ENCODE results near the gene PLXNC1.
A peak's percentile ranks its signal among the peaks of the same experiment; 100 is the strongest.

The PLXNC1 gene

DNA sequence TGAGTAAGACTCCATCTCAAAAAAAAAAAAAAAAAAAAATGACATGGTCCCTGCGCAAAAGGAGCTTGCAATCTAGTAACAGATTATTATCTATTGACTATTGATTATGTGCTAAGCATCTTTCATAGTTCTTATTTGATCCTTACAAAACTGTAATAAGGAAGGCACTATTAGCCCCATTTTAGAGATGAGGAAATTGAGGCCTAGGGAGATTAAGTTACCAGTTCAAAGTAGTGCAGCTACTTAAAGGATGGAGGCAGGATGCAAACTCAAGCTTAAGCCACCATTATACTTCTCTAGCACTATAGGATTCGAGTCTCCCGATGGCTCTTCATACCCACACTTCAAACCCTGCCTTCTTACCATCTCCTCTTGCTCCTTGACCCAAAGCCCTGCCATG, 31.3 kb downstream of the PLXNC1 start:
- DNase-seq = no peak

DNA sequence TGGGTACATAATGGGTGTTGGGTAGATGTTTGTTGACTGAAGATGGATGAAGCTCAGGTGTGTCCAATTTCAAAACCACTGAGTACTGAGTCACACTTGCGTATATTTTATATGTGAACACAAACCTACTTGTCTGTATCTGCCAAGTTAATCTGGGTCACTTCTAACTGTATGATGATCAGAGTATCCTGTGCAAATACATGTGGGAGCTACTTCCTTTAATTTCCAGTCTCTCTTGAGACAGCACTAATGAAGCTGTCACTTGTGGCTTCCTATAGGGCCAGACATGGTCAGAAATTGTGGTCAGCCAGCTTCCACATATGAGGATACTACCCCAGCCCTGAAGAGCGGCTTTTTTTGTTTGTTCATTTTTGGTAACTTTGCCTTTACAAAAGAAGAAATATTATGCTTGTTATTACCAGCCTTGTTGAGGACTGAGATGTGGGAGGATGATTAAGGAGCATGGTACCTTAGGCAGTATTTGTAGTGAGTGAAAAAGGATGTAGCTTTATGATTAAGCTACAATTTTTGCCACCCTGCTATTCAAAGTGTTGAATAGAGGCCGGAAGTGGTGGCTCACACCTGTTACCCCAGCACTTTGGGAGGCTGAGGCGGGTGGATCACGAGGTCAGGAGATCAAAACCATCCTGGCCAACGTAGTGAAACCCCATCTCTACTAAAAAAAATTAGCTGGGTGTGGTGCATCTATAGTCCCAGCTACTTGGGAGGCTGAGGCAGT, 32.4 kb downstream of the PLXNC1 start:
- DNase-seq = no peak

DNA sequence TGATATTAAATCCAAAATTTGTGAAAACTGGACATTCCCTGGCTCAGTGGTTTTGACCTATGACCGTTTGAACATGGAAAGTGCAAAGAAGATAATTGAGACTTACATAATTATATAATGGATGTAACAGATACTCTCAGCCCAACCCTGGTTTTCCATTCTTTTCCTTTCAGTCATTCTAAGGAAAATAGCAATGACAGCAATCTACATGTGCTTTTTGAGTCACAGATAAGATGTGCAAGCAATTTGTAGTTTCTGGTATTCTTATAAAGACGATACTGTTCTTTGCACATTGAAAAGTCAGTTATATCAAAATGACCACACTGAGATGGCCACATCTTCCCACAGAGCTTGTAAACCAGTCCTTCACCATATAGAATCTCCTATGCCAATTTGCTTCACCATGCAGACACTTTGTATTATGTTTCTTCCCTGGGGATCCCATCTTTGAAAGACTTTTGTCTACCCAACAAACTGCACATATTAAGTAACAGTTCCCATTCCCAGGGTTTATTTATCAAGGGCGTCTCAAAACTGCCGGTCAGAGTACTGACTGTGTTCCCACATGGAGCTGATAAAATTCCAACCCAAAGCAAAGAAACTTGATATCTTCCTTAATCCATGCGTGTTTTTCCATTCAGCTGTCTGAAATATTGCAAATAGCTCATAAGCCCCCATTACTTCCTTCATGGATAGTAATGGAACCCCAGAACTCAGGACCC, 34.8 kb downstream of the PLXNC1 start:
- DNase-seq = no peak

DNA sequence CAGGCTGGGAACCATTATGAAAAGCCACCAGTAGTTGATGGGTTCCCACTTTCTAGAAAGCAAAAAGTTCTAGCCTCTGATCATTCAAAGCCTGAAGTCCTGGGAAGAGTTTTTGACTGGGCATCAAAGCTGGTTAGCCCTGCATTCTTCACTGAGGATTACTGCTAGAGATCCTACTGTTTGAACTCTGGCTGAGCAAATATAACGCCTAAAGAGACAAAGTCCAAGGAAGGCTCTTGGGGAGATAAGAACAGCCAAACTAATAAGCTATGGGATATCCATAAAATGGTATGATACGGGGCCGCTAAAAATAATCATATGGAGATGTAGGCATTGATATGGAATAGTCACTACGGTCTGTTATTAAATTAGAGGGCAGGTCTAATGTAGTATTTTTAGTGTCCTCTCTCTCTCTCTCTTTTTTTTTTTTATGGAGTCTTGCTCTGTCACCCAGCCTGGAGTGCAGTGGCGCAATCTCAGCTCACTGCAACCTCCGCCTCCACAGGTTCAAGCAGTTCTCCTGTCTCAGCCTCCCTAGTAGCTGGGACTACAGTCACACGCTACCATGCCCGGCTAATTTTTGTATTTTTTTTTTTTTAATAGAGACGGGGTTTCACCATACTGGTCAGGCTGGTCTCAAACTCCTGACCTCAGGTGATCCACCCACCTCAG, 35.5 kb downstream of the PLXNC1 start:
- DNase-seq = no peak

DNA sequence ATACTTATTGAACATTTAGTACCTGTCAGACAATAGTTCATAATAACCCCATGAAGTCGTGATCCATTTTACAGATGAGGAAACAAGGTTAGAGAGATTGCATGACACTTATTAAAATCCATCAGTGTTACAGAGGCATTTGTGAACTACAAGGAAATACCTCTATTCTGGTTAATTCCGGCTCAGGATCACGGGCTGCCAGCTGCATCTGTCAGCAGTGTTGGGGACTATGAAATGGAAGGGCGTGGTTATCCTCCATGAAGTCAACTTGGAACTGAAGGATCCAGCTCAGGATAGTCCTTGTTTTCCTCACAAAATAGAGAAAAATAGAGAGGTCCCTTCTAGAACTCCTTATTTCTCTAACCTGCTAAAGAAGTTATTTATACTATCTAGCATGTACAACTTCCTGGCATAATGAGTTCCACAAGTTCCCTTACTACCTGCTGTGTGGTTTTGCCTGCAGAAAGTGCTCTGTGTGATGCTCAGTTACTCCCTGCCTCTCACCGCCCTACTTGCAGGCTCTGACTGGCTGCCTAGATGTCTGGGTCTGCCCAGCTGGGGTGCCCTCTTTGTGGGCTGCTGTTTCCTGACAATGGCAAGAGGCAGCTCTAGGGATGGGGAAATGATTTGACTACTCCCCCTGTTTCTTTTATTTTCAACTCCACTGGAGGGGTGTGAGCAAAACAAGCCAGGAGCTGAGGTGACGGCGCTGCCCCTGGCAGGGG, 36.8 kb downstream of the PLXNC1 start:
- no peak for DNase-seq

DNA sequence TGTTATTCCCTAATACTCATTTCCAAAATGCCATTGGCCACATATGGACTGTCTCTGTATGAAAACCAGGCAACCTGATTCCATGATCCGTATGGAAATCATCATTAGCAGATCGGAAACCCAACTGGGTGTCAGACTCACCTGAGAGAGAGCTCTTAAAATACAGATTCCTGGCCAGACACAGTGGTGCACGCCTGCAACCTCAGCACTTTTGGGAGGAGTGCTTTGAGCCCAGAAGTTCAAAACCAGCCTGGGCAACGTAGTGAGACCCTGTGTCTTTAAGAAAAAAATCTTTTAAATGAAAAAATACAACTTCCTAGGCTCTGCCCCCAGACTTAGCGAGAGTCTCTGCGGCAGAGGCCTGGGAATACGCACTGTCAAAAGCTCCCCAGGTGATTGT, 37.4 kb downstream of the PLXNC1 start:
- no peak for DNase-seq

DNA sequence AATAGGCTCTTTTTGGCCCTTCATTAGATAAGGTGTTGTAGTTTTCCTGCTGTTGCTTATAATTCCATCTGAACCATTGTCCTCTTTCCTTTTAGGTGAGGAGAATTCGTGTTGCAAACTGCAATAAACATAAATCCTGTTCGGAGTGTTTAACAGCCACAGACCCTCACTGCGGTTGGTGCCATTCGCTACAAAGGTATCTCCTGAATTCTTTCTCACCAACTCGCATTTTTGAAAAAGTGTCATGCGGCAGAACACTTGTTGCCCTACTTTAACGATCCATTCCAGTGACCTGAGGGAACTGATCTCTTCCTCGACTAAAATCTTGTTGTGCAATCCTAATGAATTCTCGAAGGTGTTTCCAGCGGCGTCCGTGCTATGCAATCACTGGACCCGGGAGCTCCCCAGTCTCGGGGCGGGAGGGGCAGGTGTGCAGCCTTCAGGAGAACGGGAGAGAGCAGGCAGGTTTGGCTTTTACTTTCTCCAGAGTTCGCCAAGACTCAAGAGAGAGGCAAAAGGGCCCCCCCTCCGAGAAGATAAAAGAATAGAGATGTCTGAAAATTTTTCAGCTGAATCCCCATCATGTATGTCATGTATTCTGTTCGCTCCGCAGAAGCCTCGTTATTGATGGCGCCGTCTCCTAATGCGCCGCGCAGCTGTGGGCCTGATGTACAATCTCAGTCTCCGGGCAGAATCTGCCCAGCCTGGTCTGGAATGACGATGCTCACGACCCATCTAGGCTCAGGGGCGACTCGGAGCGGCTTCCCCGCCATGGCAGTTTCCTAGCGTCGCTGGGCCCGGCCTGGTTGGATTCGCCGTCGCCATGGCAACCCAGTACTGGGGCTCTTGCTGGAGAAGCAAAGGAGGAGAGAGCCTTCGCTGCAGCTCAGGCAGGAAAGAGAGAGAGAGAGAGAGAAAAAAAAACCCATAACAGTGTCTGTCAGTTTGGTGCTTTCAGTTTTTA, 38.2 kb downstream of the PLXNC1 start:
- peak in 57 of 58 donors; percentile 9 to 90 (median 67) for DNase-seq

DNA sequence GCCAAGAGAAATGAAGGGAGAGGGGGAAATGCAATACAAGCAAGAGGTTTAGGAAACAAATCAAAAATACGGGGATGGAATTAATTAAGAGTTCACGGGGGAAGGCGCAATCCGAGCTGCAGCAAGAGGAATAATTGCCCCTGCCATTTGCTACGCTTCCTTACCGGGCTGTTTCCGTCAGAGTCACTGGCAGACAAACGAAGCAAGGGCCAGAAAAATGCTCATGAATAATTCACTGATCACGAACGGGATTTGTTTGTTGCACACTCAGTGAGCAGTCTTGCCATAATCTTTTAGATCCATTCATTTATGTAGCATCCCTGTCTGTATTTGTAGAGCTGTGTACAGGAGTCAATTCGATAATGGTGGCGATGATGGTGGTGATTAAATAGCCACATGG, 39.0 kb downstream of the PLXNC1 start:
- DNase-seq = peak in 6 of 58 donors; percentile 10 to 61 (median 34)

DNA sequence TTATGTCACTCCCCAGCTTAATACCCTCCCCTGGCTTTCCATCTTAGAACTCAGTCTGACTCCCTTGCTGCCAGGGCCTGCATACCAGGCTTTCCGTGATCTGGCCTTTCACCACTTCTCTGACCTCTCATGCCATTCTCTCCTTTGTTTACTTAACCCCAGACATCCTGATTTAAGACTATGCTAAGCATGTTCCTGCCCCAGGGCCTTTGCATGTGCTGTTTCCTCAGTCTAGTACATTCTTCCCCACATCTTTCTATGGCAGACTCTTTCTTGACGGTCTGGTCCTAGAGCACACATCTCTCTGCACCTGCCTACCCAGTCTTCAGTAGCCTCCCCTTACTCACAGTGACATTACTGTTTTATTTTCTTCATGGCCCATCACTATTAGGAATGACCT, 42.2 kb downstream of the PLXNC1 start:
- no peak for DNase-seq

DNA sequence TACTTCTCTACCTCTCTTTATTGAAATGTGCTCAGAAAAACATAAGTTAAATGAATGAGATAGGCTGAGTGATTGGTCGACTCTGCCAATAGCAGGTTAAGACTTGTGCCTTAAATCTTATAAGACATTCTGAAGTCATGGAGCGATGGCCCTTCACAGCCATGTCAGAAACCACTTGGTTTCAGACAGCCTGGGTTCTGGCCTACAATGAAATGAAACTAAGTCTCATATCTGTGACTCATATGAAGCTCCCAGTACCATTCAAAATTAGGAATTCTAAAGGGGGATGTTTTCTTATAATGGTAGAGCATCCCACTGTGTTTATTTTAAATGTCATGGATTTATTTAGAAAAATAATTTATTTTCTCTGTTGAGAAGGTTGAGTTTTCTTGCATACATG, 42.6 kb downstream of the PLXNC1 start:
- no peak for DNase-seq

DNA sequence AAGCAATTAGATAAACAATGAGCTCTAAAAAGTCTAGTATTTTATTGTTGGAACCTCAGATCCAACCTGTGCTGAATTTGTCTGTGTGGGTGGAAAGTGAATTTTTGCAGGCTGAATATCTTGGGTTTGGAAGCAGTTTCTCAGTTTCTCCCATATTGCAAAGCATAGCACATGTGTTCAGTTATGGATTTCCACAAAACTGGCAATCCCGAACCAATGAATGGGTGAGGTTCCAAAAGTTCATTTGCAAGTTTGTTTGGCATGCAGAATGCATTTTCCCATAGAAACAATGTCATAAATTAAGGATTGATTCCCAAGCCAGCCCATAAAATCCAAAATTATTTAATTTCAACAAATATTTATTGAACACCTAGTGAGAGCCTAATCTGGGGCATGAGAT, 43.4 kb downstream of the PLXNC1 start:
- DNase-seq = no peak

DNA sequence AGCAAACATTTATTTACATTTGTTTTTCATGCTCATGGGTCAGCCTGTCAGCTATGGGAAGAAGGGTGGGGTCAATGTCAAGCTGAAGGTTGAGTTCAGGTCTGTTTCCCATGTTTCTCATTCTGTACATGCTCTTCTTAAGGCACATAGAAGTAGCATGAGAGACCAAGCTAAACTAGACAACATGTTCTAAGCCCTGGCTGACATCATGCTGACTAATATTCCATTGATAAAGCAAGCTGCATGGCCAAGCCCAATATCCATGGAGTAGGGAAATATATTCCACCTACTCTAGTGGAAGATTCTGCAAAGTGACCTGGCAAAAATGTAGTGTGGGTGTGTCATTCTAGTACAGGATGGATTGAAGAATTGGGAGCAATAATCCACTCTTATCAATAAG, 44.1 kb downstream of the PLXNC1 start:
- no peak for DNase-seq

DNA sequence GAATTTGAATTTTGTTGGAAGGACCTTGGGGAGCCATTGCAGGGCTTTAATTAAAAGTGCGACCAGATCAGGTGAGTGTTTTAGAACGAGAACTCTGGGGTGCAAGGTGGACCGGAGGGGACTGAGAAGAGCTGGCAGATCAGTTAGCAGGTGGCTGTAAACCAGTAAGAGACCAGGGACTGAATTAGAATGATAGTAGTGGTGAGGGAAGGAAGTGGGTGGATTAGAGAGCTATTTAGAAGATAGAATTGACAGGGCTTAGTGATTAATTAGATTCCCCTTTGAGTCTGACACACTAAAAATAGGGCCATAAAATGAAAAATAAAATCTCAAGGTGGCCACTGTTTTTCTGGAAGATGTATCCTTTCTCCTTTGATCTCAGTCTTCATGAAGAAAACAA, 44.8 kb downstream of the PLXNC1 start:
- no peak for DNase-seq

DNA sequence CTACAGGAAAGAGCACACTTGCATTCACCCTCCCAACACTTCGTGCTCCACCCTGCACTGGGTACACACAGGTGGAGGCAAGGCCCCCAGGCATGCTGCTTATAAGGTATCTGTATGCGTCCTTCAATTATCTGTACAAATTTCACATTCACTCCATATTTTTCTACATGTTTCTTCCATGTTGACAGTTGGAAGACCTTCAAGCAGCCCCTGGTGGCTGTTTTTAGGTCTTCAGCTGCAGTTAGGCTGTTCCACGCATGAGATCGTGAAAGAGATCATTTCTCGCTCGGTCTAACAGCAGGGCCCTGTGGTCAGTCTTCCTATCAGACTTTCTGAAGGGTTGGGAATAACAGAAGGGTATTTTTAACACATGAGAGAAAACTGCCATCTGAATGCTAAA, 47.1 kb downstream of the PLXNC1 start:
- DNase-seq = no peak

DNA sequence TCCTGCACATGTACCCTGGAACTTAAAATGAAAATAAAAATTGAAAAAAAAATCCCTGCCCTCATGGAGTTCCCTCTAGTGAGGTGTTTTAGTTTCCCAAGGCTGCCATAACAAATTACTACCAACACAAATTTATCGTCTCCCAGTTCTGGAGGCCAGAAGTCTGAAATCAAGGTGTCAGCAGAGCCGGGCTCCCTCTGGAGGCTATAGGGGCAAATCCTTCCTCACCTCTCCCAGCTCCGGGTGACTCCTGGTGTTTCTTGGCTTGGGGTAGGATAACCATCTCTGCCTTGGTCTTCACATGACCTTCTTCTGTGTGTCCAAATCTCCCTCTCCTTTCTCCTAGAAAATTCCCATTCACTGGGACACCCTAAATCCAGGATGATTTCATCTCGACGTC, 50.1 kb downstream of the PLXNC1 start:
- no peak for DNase-seq

DNA sequence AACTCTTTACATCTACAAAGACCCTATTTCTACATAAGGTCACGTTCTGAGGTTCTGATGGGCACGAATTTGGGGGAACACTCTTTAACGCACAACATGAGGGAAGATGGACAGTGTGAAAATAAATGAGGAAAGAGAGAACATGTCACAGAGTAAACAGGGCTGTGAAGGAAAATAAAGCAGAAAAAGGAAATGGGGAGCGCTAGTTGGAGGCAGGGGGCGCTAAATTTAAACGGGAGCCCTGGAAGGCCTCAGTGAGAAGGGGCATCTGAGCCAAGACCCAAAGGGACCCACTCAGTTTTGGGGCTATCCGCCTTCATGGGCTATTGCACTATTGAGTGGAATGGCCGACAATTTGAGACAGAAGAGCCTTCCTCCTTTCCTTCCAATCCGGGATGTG, 50.5 kb downstream of the PLXNC1 start:
- no peak for DNase-seq

DNA sequence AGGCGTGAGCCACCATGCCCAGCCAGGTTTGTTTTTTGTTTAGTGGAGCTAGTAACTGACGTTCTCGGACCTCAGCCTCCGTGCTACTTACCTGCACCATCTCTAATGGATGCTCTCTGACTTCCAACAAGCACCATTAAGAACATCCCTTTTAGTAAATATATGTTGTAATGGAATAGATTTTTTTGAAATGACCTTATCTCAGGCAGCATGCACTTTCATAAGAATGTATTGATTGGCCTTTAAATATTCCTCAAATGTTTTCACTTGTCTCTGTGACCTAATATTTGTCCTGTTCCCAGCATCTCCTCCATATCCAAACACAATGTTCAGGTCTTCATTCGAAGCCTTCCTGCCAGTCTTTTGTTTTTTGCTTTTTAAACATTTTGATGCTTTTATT, 51.7 kb downstream of the PLXNC1 start:
- DNase-seq = no peak

DNA sequence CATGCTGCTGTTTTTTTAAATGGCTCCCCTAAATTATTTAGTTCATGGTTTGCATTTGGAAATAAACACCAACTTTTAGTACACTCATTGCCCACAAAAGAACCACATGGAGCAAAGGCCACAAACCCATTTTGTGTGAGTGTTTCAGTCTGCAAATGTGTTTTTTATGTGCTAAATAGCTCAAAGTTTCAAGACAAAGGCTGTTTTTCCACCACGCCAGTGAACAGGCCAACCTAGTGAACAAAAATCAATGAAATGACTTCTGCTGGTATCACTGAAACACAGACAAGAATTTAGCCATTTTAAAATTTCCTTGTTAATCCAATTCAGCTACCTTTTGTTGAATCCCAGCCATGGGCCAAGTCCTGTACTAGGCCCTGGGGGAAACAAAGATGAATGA, 52.3 kb downstream of the PLXNC1 start:
- DNase-seq = no peak

DNA sequence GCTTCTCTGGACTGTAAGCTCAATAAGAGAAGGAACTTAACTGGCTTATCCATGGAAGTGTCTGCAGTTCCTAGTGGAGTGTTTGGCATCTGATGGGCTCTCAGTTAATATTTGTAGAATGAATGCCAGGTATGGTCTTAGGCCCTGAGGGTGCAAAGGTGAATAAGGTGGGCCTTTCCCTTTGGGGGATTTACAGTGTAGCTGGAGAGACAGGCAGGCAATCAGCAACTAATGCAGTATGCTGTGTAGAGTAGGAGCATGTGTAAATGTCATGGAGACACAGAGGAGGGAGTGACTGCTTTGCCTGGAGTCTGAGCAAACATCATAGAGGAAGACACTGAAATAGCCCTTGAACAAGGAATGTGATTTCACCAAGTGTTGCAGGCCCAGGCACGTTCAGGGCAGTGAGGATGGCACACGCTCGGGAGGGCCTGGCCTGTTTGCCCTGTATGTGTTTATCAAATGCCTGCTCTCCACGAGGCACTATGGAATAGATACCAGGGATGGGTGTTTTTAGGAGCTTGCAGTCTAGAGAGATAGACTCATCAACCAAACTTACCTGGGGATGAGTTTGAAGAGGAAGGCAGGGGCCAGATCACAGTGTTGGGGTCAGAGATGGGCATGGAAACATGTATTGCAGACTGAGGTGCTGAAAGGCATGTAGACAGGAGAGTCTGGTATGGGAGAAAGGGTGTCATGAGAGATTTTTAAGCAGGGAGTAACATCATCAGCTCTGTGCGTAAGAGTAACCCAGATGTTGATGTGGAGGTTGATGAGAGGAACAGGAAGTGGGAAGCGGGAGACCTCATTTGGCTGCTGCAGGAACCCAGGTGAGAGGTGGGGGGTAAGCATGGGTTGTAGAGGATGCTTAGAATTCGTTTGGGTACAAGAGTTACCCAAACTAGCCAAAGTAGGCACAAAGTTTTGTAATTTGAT, 54.1 kb downstream of the PLXNC1 start:
- no peak for DNase-seq

DNA sequence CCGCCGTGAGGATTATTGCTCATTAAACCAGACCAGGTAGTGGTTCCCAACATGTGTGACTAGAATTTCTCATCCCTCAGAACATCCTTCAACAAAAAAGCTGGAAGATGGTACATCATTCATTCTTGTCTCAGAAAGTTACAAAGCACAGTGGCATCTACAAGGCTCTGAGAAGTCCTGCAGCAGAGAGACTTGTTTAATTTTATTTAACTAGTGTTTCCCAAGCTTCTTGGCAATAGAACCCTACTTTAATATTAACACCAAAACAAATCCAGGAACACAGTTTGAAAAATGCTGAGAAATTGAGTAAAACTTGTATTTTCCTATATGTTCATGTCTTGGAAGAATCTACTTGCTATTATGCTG, 54.8 kb downstream of the PLXNC1 start:
- no peak for DNase-seq
